ENCODE data around the gene UBN1. TPM values are rescaled to one million over a fixed set of nuclear protein-coding genes. Genes with fewer than 3 reads are reported as not detected.

Gene UBN1
- total RNA-seq, 1 experiment from 2014 or later = 33.3 TPM

GRCh38 chr16:4865231-4865860, 18.1 kb downstream of the UBN1 start:
- ChIA-PET CTCF (interaction anchor here (0.6 to 1.2 kb wide), 3 partner anchors 39 to 88 kb away, joined by 3 to 6 read pairs (median 5); no protein-coding TSS in a partner anchor), POLR2A (interaction anchor here (0.7 to 1.2 kb wide), 3 partner anchors 17 to 206 kb away, joined by 3 to 5 read pairs (median 4); no protein-coding TSS in a partner anchor)
- H3K4me1 Mint-ChIP-seq (ENCODE audit: insufficient read depth, unreplicated experiment) = peaks cover 15% of the 10 kb centered on the region
- H3K27me3 Mint-ChIP-seq (ENCODE audit: insufficient read depth, unreplicated experiment) = no peaks in the 10 kb centered on the region
- no peaks in the 10 kb centered on the region for H3K9me3 Mint-ChIP-seq (ENCODE audit: unreplicated experiment)
- H3K4me3 Mint-ChIP-seq (ENCODE audit: unreplicated experiment) = no peak overlapping the region
- TF ChIP-seq CTCF (IDR thresholded peaks at IDR 0.05; ENCODE audit: unreplicated experiment) = no peak
- intact Hi-C loops (cut with micrococcal nuclease) = no loop called here
- BruUV-seq (replicated peaks) = no TSS peak
- no peak overlapping the region for H3K27ac Mint-ChIP-seq (ENCODE audit: low read depth, unreplicated experiment)
- H3K36me3 Mint-ChIP-seq (ENCODE audit: insufficient read depth, unreplicated experiment) = peaks cover 48% of the 10 kb centered on the region
- no peak for DNase-seq (ENCODE audit: unreplicated experiment)

DNA sequence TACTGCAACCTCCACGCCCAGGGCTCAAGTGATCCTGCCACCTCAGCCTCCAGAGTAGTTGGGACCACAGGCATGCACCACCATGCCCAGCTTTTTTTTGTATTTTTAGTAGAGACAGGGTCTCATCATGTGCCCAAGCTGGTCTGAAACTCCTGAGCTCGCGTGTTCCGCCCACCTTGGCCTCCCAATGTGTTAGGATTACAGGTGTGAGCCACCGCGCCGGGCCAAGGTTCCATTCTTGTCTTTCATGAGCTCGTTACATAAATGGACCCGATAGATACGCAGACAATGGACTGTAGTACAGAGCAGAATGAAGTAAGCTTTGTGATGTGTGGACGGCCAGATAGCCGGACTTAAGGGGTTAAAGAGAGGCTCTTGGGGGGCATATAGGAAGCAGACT, 19.3 kb downstream of the UBN1 start:
- no peak overlapping the region for H3K4me3 Mint-ChIP-seq (ENCODE audit: unreplicated experiment)
- POLR2A ChIA-PET = interaction anchor here (0.5 to 1.1 kb wide), 2 partner anchors 16 to 131 kb away, joined by 3 to 4 read pairs; no protein-coding TSS in a partner anchor
- H3K4me1 Mint-ChIP-seq (ENCODE audit: insufficient read depth, unreplicated experiment) = peaks cover 15% of the 10 kb centered on the region
- intact Hi-C loops (cut with micrococcal nuclease) = no loop called here
- peaks cover 48% of the 10 kb centered on the region for H3K36me3 Mint-ChIP-seq (ENCODE audit: insufficient read depth, unreplicated experiment)
- no peaks in the 10 kb centered on the region for H3K9me3 Mint-ChIP-seq (ENCODE audit: unreplicated experiment)
- H3K27me3 Mint-ChIP-seq (ENCODE audit: insufficient read depth, unreplicated experiment) = no peaks in the 10 kb centered on the region
- no peak for DNase-seq (ENCODE audit: unreplicated experiment)
- TF ChIP-seq CTCF (IDR thresholded peaks at IDR 0.05; ENCODE audit: unreplicated experiment) = no peak
- BruUV-seq (replicated peaks) = no TSS peak
- CTCF ChIA-PET = interaction anchor here (0.7 to 1.2 kb wide), 4 partner anchors 14 to 89 kb away, joined by 3 to 5 read pairs (median 3); no protein-coding TSS in a partner anchor
- no peak overlapping the region for H3K27ac Mint-ChIP-seq (ENCODE audit: low read depth, unreplicated experiment)

GRCh38 chr16:4868026-4868425, 20.7 kb downstream of the UBN1 start:
- Mint-ChIP-seq H3K27ac (ENCODE audit: low read depth, unreplicated experiment) (no peak overlapping the region), H3K9me3 (ENCODE audit: unreplicated experiment) (no peaks in the 10 kb centered on the region), H3K36me3 (ENCODE audit: insufficient read depth, unreplicated experiment) (peaks cover 61% of the 10 kb centered on the region), H3K4me1 (ENCODE audit: insufficient read depth, unreplicated experiment) (peaks cover 10% of the 10 kb centered on the region), H3K4me3 (ENCODE audit: unreplicated experiment) (no peak overlapping the region), H3K27me3 (ENCODE audit: insufficient read depth, unreplicated experiment) (no peaks in the 10 kb centered on the region)
- intact Hi-C loops (cut with micrococcal nuclease) = no loop called here
- CTCF ChIA-PET = interaction anchor here (0.6 to 1.1 kb wide), 3 partner anchors 19 to 185 kb away, joined by 3 to 4 read pairs (median 3); no protein-coding TSS in a partner anchor
- POLR2A ChIA-PET = interaction anchor here (0.7 kb wide), 1 partner anchor 158 kb away, joined by 5 read pairs; no protein-coding TSS in a partner anchor
- no peak for DNase-seq (ENCODE audit: unreplicated experiment)
- no TSS peak for BruUV-seq (replicated peaks)
- no peak for TF ChIP-seq CTCF (IDR thresholded peaks at IDR 0.05; ENCODE audit: unreplicated experiment)

GRCh38 chr16:4868535-4868934, 21.3 kb downstream of the UBN1 start:
- TF ChIP-seq CTCF (IDR thresholded peaks at IDR 0.05; ENCODE audit: unreplicated experiment) = no peak
- BruUV-seq (replicated peaks) = no TSS peak
- H3K4me3 Mint-ChIP-seq (ENCODE audit: unreplicated experiment) = no peak overlapping the region
- peaks cover 66% of the 10 kb centered on the region for H3K36me3 Mint-ChIP-seq (ENCODE audit: insufficient read depth, unreplicated experiment)
- no peaks in the 10 kb centered on the region for H3K9me3 Mint-ChIP-seq (ENCODE audit: unreplicated experiment)
- no peaks in the 10 kb centered on the region for H3K27me3 Mint-ChIP-seq (ENCODE audit: insufficient read depth, unreplicated experiment)
- peaks cover 10% of the 10 kb centered on the region for H3K4me1 Mint-ChIP-seq (ENCODE audit: insufficient read depth, unreplicated experiment)
- POLR2A ChIA-PET = interaction anchor here (0.7 kb wide), 1 partner anchor 158 kb away, joined by 5 read pairs; no protein-coding TSS in a partner anchor
- H3K27ac Mint-ChIP-seq (ENCODE audit: low read depth, unreplicated experiment) = no peak overlapping the region
- intact Hi-C loops (cut with micrococcal nuclease) = no loop called here
- DNase-seq (ENCODE audit: unreplicated experiment) = no peak
- CTCF ChIA-PET = interaction anchor here (0.6 to 0.9 kb wide), 3 partner anchors 25 to 394 kb away, joined by 3 to 4 read pairs (median 3); no protein-coding TSS in a partner anchor

All from MCF 10A (cell line).